Common myeloid progenitor, CD34-positive (primary cell): ENCODE data around the gene CD19.

Experiments used
- CTCF ChIA-PET: fragments of 350-600 bp; sonication (Branson Sonifier 250); formaldehyde crosslinking; loops from one replicate; lab custom pipeline; 2021; ENCODE audit warnings: antibody characterized with exemption; lab: Charles Lee
- POLR2A ChIA-PET: fragments of 350-600 bp; sonication (Branson Sonifier 250); formaldehyde crosslinking; loops from one replicate; lab custom pipeline; 2021; ENCODE audit warnings: antibody characterized with exemption; lab: Charles Lee
- DNase-seq, 3 donors: peaks; one replicate each; pipeline versions ENCODE4 v3.0.0 to v3.0.0-alpha.2; 2013
- H3K27ac ChIP-seq, 2 experiments: 1 replicate in 1 of 2; 2 replicates in 1 of 2; pipeline ENCODE4 v1.7.0; 2013; ENCODE audit warnings: inconsistent platforms in 2 of 2, low read length in 2 of 2, mild to moderate bottlenecking in 2 of 2, low read depth in 1 of 2, moderate library complexity in 1 of 2; ENCODE audit not compliant: severe bottlenecking in 2 of 2, insufficient read depth in 1 of 2, poor library complexity in 1 of 2
- H3K27me3 ChIP-seq, 5 experiments: replicated peaks in 2 of 5; 1 replicate in 3 of 5; 2 replicates in 2 of 5; pipeline versions ENCODE4 v1.6.1 to v1.7.0; 2013; ENCODE audit warnings: low read length in 4 of 5, mild to moderate bottlenecking in 2 of 5, moderate library complexity in 2 of 5, inconsistent platforms in 1 of 5; ENCODE audit not compliant: insufficient read depth in 5 of 5, control insufficient read depth in 4 of 5
- H3K36me3 ChIP-seq, 4 experiments: 1 replicate in 2 of 4; 2 replicates in 2 of 4; pipeline versions ENCODE4 v1.6.1 to v1.7.0; 2013; ENCODE audit warnings: low read length in 3 of 4, control low read depth in 1 of 4, mild to moderate bottlenecking in 1 of 4; ENCODE audit not compliant: control insufficient read depth in 4 of 4, insufficient read depth in 4 of 4
- H3K4me1 ChIP-seq, 4 experiments: 1 replicate in 3 of 4; 2 replicates in 1 of 4; pipeline versions ENCODE4 v1.6.1 to v1.7.1; 2013; ENCODE audit warnings: low read length in 3 of 4, mild to moderate bottlenecking in 3 of 4, control low read depth in 1 of 4, inconsistent platforms in 1 of 4, moderate library complexity in 1 of 4; ENCODE audit not compliant: control insufficient read depth in 4 of 4, insufficient read depth in 4 of 4; ENCODE audit errors: control extremely low read depth in 1 of 4
- H3K4me3 ChIP-seq, 7 experiments: 1 replicate in 4 of 7; 2 replicates in 3 of 7; pipeline versions ENCODE4 v1.5.1 to v1.7.0; 2013; ENCODE audit warnings: mild to moderate bottlenecking in 7 of 7, low read length in 6 of 7, moderate library complexity in 6 of 7, inconsistent platforms in 2 of 7, low read depth in 2 of 7, control low read depth in 1 of 7; ENCODE audit not compliant: insufficient read depth in 4 of 7, control insufficient read depth in 1 of 7; ENCODE audit errors: extremely low read depth in 1 of 7
- H3K9me3 ChIP-seq, 5 experiments: 1 replicate in 4 of 5; 2 replicates in 1 of 5; pipeline versions ENCODE4 v1.6.1 to v1.7.1; 2013; ENCODE audit warnings: low read length in 4 of 5, mild to moderate bottlenecking in 2 of 5, inconsistent platforms in 1 of 5, low read depth in 1 of 5, moderate library complexity in 1 of 5; ENCODE audit not compliant: control insufficient read depth in 4 of 5, insufficient read depth in 2 of 5; ENCODE audit errors: control extremely low read depth in 1 of 5
- WGBS: methylation state at CpG from one replicate; pipeline ENCODE4 v1.1.5; 2013; ENCODE audit not compliant: insufficient coverage; 5-methylcytosine and 5-hydroxymethylcytosine counted together

The CD19 gene

GRCh38 chr16:28986046-28986445, 54.3 kb downstream of the CD19 start:
- POLR2A ChIA-PET, result no interaction called here
- H3K9me3 ChIP-seq, result peaks cover 0 to 20% (median 10%) of the 10 kb centered on the region in 5 experiments
- peaks cover 0 to 41% (median 24%) of the 10 kb centered on the region in 4 experiments for H3K36me3 ChIP-seq
- CTCF ChIA-PET, result interaction anchor here (0.5 to 2.0 kb wide), 3 partner anchors 9 to 14 kb away, joined by 3 to 9 read pairs (median 3); no protein-coding TSS in a partner anchor
- DNase-seq, result no peak
- no peaks in the 10 kb centered on the region for H3K27me3 ChIP-seq
- H3K4me1 ChIP-seq, result peaks cover 0 to 25% (median 23%) of the 10 kb centered on the region in 4 experiments
- H3K27ac ChIP-seq, result no peak overlapping the region
- 92% methylated on average over 3 of the region's 9 CpGs for WGBS
- peak overlapping the region in 1 of 7 experiments; percentile 47 for H3K4me3 ChIP-seq

GRCh38 chr16:28986492-28986891, 54.7 kb downstream of the CD19 start:
- CTCF ChIA-PET, result interaction anchor here (1.0 to 2.0 kb wide), 2 partner anchors 10 to 43 kb away, joined by 3 to 9 read pairs; no protein-coding TSS in a partner anchor
- Histone ChIP-seq H3K27me3 (no peaks in the 10 kb centered on the region), H3K4me3 (peak overlapping the region in 1 of 7 experiments; percentile 19), H3K4me1 (peaks cover 0 to 25% (median 23%) of the 10 kb centered on the region in 4 experiments), H3K27ac (no peak overlapping the region), H3K9me3 (peaks cover 0 to 18% (median 10%) of the 10 kb centered on the region in 5 experiments), H3K36me3 (peaks cover 0 to 36% (median 21%) of the 10 kb centered on the region in 4 experiments)
- POLR2A ChIA-PET, result no interaction called here
- DNase-seq, result no peak
- WGBS, result 89% methylated on average over 11 of the region's 13 CpGs

GRCh38 chr16:28987170-28987853, 55.5 kb downstream of the CD19 start:
- no peak overlapping the region for H3K4me3 ChIP-seq
- peaks cover 0 to 28% (median 17%) of the 10 kb centered on the region in 4 experiments for H3K36me3 ChIP-seq
- peaks cover 0 to 25% (median 23%) of the 10 kb centered on the region in 4 experiments for H3K4me1 ChIP-seq
- no peak overlapping the region for H3K27ac ChIP-seq
- H3K27me3 ChIP-seq, result no peaks in the 10 kb centered on the region
- ChIA-PET CTCF (interaction anchor here (1.0 to 2.0 kb wide), 4 partner anchors 10 to 42 kb away, joined by 3 to 9 read pairs (median 4); no protein-coding TSS in a partner anchor), POLR2A (no interaction called here)
- no peak for DNase-seq
- 100% methylated on average over 3 of the region's 4 CpGs for WGBS
- H3K9me3 ChIP-seq, result peaks cover 0 to 12% (median 7%) of the 10 kb centered on the region in 5 experiments
